SIG-M5 (cell line): ENCODE data around the gene IL11RA.

Experiments used
- DNase-seq: peaks from one replicate; lab custom pipeline; 2025; lab: John Stamatoyannopoulos, UW

Gene IL11RA

GRCh38 chr9:34687276-34688030, 35.5 kb downstream of the IL11RA start:
- no peak for DNase-seq

GRCh38 chr9:34688329-34689115, 36.5 kb downstream of the IL11RA start:
- no peak for DNase-seq

- DNase-seq, result no peak
Observed at GRCh38 chr9:34689116-34689470, 37.1 kb downstream of the IL11RA start.

- DNase-seq, result no peak
Observed at GRCh38 chr9:34689512-34689911, 37.5 kb downstream of the IL11RA start.

GRCh38 chr9:34690983-34691935, 39.3 kb downstream of the IL11RA start, which contains the start of gene CCL19:
CCL19 (minus strand) TSS chr9:34691276; CDS start chr9:34691139, 137 bp downstream.
- DNase-seq, result no peak

- DNase-seq, result no peak
Observed at GRCh38 chr9:34691936-34692315, 39.9 kb downstream of the IL11RA start.

GRCh38 chr9:34693560-34693959, 41.6 kb downstream of the IL11RA start:
- DNase-seq, result no peak

GRCh38 chr9:34694811-34695210, 42.8 kb downstream of the IL11RA start:
- DNase-seq, result no peak

- DNase-seq, result no peak
Observed at GRCh38 chr9:34701023-34701768, 49.2 kb downstream of the IL11RA start.

- no peak for DNase-seq
Observed at GRCh38 chr9:34701769-34702736, 50.1 kb downstream of the IL11RA start.

GRCh38 chr9:34707130-34707529, 55.1 kb downstream of the IL11RA start:
- DNase-seq, result no peak

GRCh38 chr9:34709196-34709978, 57.4 kb downstream of the IL11RA start:
- DNase-seq, result no peak

GRCh38 chr9:34710023-34710422, 58.0 kb downstream of the IL11RA start, which contains the start of gene CCL21:
CCL21 (minus strand) TSS chr9:34710136; CDS start chr9:34710066, 70 bp downstream.
- no peak for DNase-seq
